IMR-90 (cell line): ENCODE measurements around the gene MEGF6. TPM values are rescaled to one million over a fixed set of nuclear protein-coding genes. Genes with fewer than 3 reads are reported as not detected.

Source experiments
- ATAC-seq: fragments of 200-7000 bp; cut with Tn5 transposase; 2 replicates; pipeline ENCODE4 v1.9.1; 2020; ENCODE audit warnings: low read depth, mild to moderate bottlenecking, moderate library complexity
- BruUV-seq: library from RNA; stranded (reverse); fragments of 400-500 nt; replicated peaks from 2 replicates; lab custom pipeline; 2021; lab: Mats Ljungman, UMichigan
- CTCF ChIA-PET: fragments of 300-600 bp; formaldehyde crosslinking; extraction: SDS; loops from one replicate; lab custom pipeline; 2021; ENCODE audit warnings: antibody characterized with exemption; lab: Yijun Ruan, JAX
- POLR2A ChIA-PET: fragments of 300-600 bp; sonication (Branson Sonifier 250); formaldehyde crosslinking; loops from one replicate; lab custom pipeline; 2022; ENCODE audit warnings: antibody characterized with exemption; ENCODE audit not compliant: unreplicated experiment; lab: Charles Lee
- DNase-seq: peaks from one replicate; pipeline ENCODE4 v3.0.0; 2013
- H2AFZ ChIP-seq: replicated peaks from 2 replicates; pipeline ENCODE3; 2013; ENCODE audit warnings: low read length, mild to moderate bottlenecking; ENCODE audit not compliant: poor library complexity
- H2AK5ac ChIP-seq: 2 replicates; pipeline ENCODE4 v1.6.1; 2013; ENCODE audit warnings: low read depth, low read length, inconsistent platforms
- H2AK9ac ChIP-seq: replicated peaks from 2 replicates; pipeline ENCODE3; 2013; ENCODE audit warnings: mild to moderate bottlenecking, low read depth, low read length, moderate library complexity; ENCODE audit not compliant: poor library complexity
- H2BK120ac ChIP-seq: 2 replicates; pipeline ENCODE4 v1.6.1; 2013; ENCODE audit warnings: low read depth, low read length, inconsistent platforms
- H2BK15ac ChIP-seq: 3 replicates; pipeline ENCODE4 v1.6.1; 2013; ENCODE audit warnings: low read depth, low read length, inconsistent platforms
- H2BK20ac ChIP-seq: 2 replicates; pipeline ENCODE4 v1.6.1; 2013; ENCODE audit warnings: low read depth, mild to moderate bottlenecking, inconsistent platforms, low read length, moderate library complexity
- H2BK5ac ChIP-seq: 2 replicates; pipeline ENCODE4 v1.6.1; 2013; ENCODE audit warnings: mild to moderate bottlenecking, low read depth, low read length, inconsistent platforms; ENCODE audit not compliant: poor library complexity, severe bottlenecking
- H3K14ac ChIP-seq: replicated peaks from 2 replicates; pipeline ENCODE4 v1.6.1; 2013; ENCODE audit warnings: low read depth, low read length, inconsistent platforms
- H3K18ac ChIP-seq: 2 replicates; pipeline ENCODE4 v1.6.1; 2013; ENCODE audit warnings: low read depth, low read length, control low read depth
- H3K23ac ChIP-seq: 2 replicates; pipeline ENCODE4 v1.6.1; 2013; ENCODE audit warnings: low read depth, low read length, inconsistent platforms
- H3K27ac ChIP-seq: 2 replicates; pipeline ENCODE4 v1.5.1; 2013; ENCODE audit warnings: mild to moderate bottlenecking, control low read depth, low read length; ENCODE audit not compliant: insufficient read depth
- H3K27me3 ChIP-seq: 2 replicates; pipeline ENCODE4 v1.6.1; 2013; ENCODE audit warnings: low read length; ENCODE audit not compliant: control insufficient read depth, insufficient read depth
- H3K36me3 ChIP-seq: 2 replicates; pipeline ENCODE4 v1.6.1; 2013; ENCODE audit warnings: low read length, mixed read lengths; ENCODE audit not compliant: control insufficient read depth, insufficient read depth
- H3K4ac ChIP-seq: 2 replicates; pipeline ENCODE4 v1.6.1; 2013; ENCODE audit warnings: low read depth, low read length, inconsistent platforms
- H3K4me1 ChIP-seq: 2 replicates; pipeline ENCODE4 v1.6.1; 2013; ENCODE audit warnings: low read length, mixed read lengths; ENCODE audit not compliant: control insufficient read depth, insufficient read depth
- H3K4me2 ChIP-seq: 2 replicates; pipeline ENCODE4 v1.6.1; 2013; ENCODE audit warnings: low read depth, mild to moderate bottlenecking, control low read depth, low read length, moderate library complexity
- H3K4me3 ChIP-seq: 2 replicates; pipeline ENCODE4 v1.5.1; 2013; ENCODE audit warnings: low read depth, mild to moderate bottlenecking, control low read depth, low read length, moderate library complexity; ENCODE audit not compliant: insufficient read depth
- H3K56ac ChIP-seq: 2 replicates; pipeline ENCODE4 v1.6.1; 2013; ENCODE audit warnings: low read length, inconsistent platforms; ENCODE audit not compliant: insufficient read depth; ENCODE audit errors: extremely low read depth
- H3K79me1 ChIP-seq, 2 experiments: 2 replicates each; pipeline ENCODE4 v1.6.1; 2013; ENCODE audit warnings: low read length in 2 of 2, inconsistent platforms in 1 of 2, low read depth in 1 of 2
- H3K9ac ChIP-seq: 2 replicates; pipeline ENCODE4 v1.6.1; 2013; ENCODE audit warnings: low read depth, low read length, control low read depth
- H3K9me1 ChIP-seq: 2 replicates; pipeline ENCODE4 v1.6.1; 2013; ENCODE audit warnings: low read length, inconsistent platforms; ENCODE audit not compliant: insufficient read depth
- H3K9me3 ChIP-seq: 2 replicates; pipeline ENCODE4 v1.6.1; 2013; ENCODE audit warnings: low read length; ENCODE audit not compliant: control insufficient read depth, insufficient read depth
- H4K20me1 ChIP-seq: 2 replicates; pipeline ENCODE4 v1.6.1; 2013; ENCODE audit warnings: low read length, inconsistent platforms; ENCODE audit not compliant: insufficient read depth
- H4K5ac ChIP-seq: 2 replicates; pipeline ENCODE4 v1.6.1; 2013; ENCODE audit warnings: mild to moderate bottlenecking, low read depth, low read length, control low read depth
- H4K8ac ChIP-seq, 2 experiments: 2 replicates each; pipeline ENCODE4 v1.6.1; 2013; ENCODE audit warnings: low read depth in 2 of 2, low read length in 2 of 2, control low read depth in 1 of 2, inconsistent platforms in 1 of 2
- H4K91ac ChIP-seq: 2 replicates; pipeline ENCODE4 v1.6.1; 2013; ENCODE audit warnings: low read depth, low read length, inconsistent platforms; ENCODE audit not compliant: insufficient read depth
- CHD1 ChIP-seq: IDR thresholded peaks from 2 replicates; pipeline ENCODE4 v1.6.1; 2012; ENCODE audit warnings: low read depth, low read length, improper control_type of control experiment
- MAFK ChIP-seq: IDR thresholded peaks from 2 replicates; pipeline ENCODE4 v1.6.1; 2012; ENCODE audit warnings: low read depth, low read length, improper control_type of control experiment
- MAZ ChIP-seq: IDR thresholded peaks from 2 replicates; pipeline ENCODE4 v1.6.1; 2012; ENCODE audit warnings: low read depth, mild to moderate bottlenecking, low read length, improper control_type of control experiment, moderate library complexity, borderline replicate concordance
- MXI1 ChIP-seq: IDR thresholded peaks from 2 replicates; pipeline ENCODE4 v1.6.1; 2012; ENCODE audit warnings: low read depth, mild to moderate bottlenecking, low read length, moderate library complexity, borderline replicate concordance
- NFE2L2 ChIP-seq: fragments of 150-350 bp; IDR thresholded peaks from 2 replicates; pipeline ENCODE4 v1.6.1; 2016; ENCODE audit warnings: low read depth, mild to moderate bottlenecking, low read length
- POLR2A ChIP-seq: IDR thresholded peaks from 2 replicates; pipeline ENCODE4 v1.6.1; 2012; ENCODE audit warnings: mild to moderate bottlenecking, low read depth, low read length
- SMC3 ChIP-seq: fragments of 150-350 bp; IDR thresholded peaks from 2 replicates; pipeline ENCODE4 v1.6.1; 2016; ENCODE audit warnings: low read depth, mild to moderate bottlenecking, antibody characterized with exemption, low read length, moderate library complexity
- WGBS, 2 experiments: methylation state at CpG; one replicate each; pipeline versions ENCODE4 v1.1.5 to v1.1.7; 2013; ENCODE audit warnings: missing lambda C conversion rate in 2 of 2; ENCODE audit not compliant: insufficient read length in 1 of 2; ENCODE audit errors: extremely low coverage in 2 of 2; 5-methylcytosine and 5-hydroxymethylcytosine counted together
- dilution Hi-C: fragments of 300-500 bp; cut with HindIII; formaldehyde crosslinking; loops from one replicate; pipeline ENCODE4 v1.14.3; 2018; ENCODE audit warnings: low sequenced_read_pairs; ENCODE audit not compliant: unreplicated experiment
- in situ Hi-C: fragments of 300-500 bp; cut with MboI; formaldehyde crosslinking; loops from 3 replicates; pipeline ENCODE4 v1.14.3; 2019; ENCODE audit warnings: low sequenced_read_pairs, inconsistent platforms, mixed read lengths
- intact Hi-C: fragments of 100-400 bp; cut with micrococcal nuclease; formaldehyde crosslinking; loops from 2 replicates; pipeline ENCODE4 v1.10.0; 2022
- polyA plus RNA-seq, 3 experiments: library from polyadenylated mRNA; depleted of rRNA; stranded (reverse); fragments of >200 nt; gene quantifications; 2 replicates each; pipeline ENCODE4 v1.2.3, GENCODE V29; 2012; ENCODE audit warnings: low replicate concordance in 1 of 3
- total RNA-seq: library from RNA; depleted of rRNA; stranded (reverse); fragments of >200 nt; gene quantifications from 2 replicates; pipeline ENCODE4 v1.2.3, GENCODE V29; 2012
- TF ChIP-seq, protein P1 (sequence below): conservative IDR thresholded peaks from 2 replicates; pipeline ENCODE4 v1.5.1; 2012; ENCODE audit warnings: mild to moderate bottlenecking, low read depth, low read length, improper control_type of control experiment

MEGF6 gene
- total and polyA plus RNA-seq, 2 of the 4 experiments (the other 2 are of a cell fraction) = 0.72 to 4.1 TPM

- ATAC-seq (no peak), DNase-seq (no peak)
- Histone ChIP-seq H3K36me3 (no peaks in the 10 kb centered on the region), H2AK9ac (no peak overlapping the region), H4K91ac (no peak overlapping the region), H4K8ac (no peak overlapping the region), H4K20me1 (0 out of 2 replicates have a peak, but pooled peaks cover 2% of the 10 kb centered on the region), H2BK15ac (no peak overlapping the region), H3K4me2 (no peak overlapping the region), H3K4me1 (no peaks in the 10 kb centered on the region; the same call in 1 of the 2 replicates), H3K18ac (no peak overlapping the region), H2BK120ac (no peak overlapping the region), H3K14ac (no peak overlapping the region), H3K4me3 (no peak overlapping the region), H3K9me1 (no peaks in the 10 kb centered on the region), H3K23ac (no peak overlapping the region), H3K9ac (no peak overlapping the region), H3K9me3 (no peaks in the 10 kb centered on the region; the same call in 1 of the 2 replicates), H3K27ac (no peak overlapping the region), H3K79me1 (no peaks in the 10 kb centered on the region), H3K4ac (no peak overlapping the region), H3K56ac (no peak overlapping the region), H2AFZ (no peak overlapping the region), H2AK5ac (no peak overlapping the region), H3K27me3 (peaks cover 21% of the 10 kb centered on the region), H4K5ac (no peak overlapping the region), H2BK5ac (no peak overlapping the region), H2BK20ac (no peak overlapping the region)
- intact Hi-C loops (loop anchor here (5.0 kb wide), 2 partner anchors 272 to 352 kb away; no protein-coding TSS in a partner anchor), in situ Hi-C loops (no loop called here), dilution Hi-C loops (no loop called here)
- ChIA-PET CTCF (no interaction called here), POLR2A (no interaction called here)
- TF ChIP-seq CHD1 = no peak
- TF ChIP-seq NFE2L2 = no peak
- no peak for TF ChIP-seq MAZ
- TF ChIP-seq SMC3 = no peak
- no peak for TF ChIP-seq POLR2A
- no peak for TF ChIP-seq MXI1
- TF ChIP-seq, protein P1, sequence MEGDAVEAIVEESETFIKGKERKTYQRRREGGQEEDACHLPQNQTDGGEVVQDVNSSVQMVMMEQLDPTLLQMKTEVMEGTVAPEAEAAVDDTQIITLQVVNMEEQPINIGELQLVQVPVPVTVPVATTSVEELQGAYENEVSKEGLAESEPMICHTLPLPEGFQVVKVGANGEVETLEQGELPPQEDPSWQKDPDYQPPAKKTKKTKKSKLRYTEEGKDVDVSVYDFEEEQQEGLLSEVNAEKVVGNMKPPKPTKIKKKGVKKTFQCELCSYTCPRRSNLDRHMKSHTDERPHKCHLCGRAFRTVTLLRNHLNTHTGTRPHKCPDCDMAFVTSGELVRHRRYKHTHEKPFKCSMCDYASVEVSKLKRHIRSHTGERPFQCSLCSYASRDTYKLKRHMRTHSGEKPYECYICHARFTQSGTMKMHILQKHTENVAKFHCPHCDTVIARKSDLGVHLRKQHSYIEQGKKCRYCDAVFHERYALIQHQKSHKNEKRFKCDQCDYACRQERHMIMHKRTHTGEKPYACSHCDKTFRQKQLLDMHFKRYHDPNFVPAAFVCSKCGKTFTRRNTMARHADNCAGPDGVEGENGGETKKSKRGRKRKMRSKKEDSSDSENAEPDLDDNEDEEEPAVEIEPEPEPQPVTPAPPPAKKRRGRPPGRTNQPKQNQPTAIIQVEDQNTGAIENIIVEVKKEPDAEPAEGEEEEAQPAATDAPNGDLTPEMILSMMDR = no peak
- TF ChIP-seq MAFK = no peak
- WGBS, 2 experiments = no CpG with 5 or more reads among the region's 9 CpGs
- BruUV-seq = no TSS peak
Measured at GRCh38 chr1:3450202-3450863, 161.0 kb downstream of the MEGF6 start.
